Measurements from ENCODE around the gene PRKAG3. TPM values are rescaled to one million over a fixed set of nuclear protein-coding genes. Genes with fewer than 3 reads are reported as not detected.

The PRKAG3 gene
- polyA plus RNA-seq, 1 of the 3 experiments (the other 2 are of a cell fraction) = not detected

- Histone ChIP-seq H3K9ac (no peak overlapping the region), H3K36me3 (replicated peaks in 1 of 2; ENCODE audit: control insufficient read depth in 1 of 2, insufficient read depth in 2 of 2, low read length in 1 of 2) (no peaks in the 10 kb centered on the region), H3K79me2 (ENCODE audit: insufficient read depth) (no peaks in the 10 kb centered on the region), H3K9me2 (no peaks in the 10 kb centered on the region), H2AFZ (ENCODE audit: low read depth) (no peak overlapping the region), H3K4me3 (ENCODE audit: low read depth in 2 of 2, low read length in 1 of 2) (no peak overlapping the region), H3K27ac (ENCODE audit: low read depth in 2 of 2, low read length in 1 of 2) (no peak overlapping the region), H3K9me3 (no peaks in the 10 kb centered on the region), H3K4me2 (no peak overlapping the region), H3K27me3 (ENCODE audit: insufficient read depth) (no peaks in the 10 kb centered on the region; the same call in 1 of the 2 replicates), H4K20me1 (ENCODE audit: insufficient read depth) (no peaks in the 10 kb centered on the region), H3F3A (replicated peaks; ENCODE audit: insufficient read depth) (no peaks in the 10 kb centered on the region), H3K4me1 (ENCODE audit: control insufficient read depth in 1 of 2, insufficient read depth in 2 of 2, low read depth in 1 of 2, low read length in 1 of 2) (no peaks in the 10 kb centered on the region; a peak in 1 of 4 replicates)
- ChIA-PET CTCF (interaction anchor here (1.2 kb wide), 1 partner anchor 33 kb away, joined by 3 read pairs; no protein-coding TSS in a partner anchor), POLR2A (no interaction called here)
- no peak for TF ChIP-seq MAX (IDR thresholded peaks at IDR 0.05; ENCODE audit: low read depth)
- no peak for TF ChIP-seq USF1 (IDR thresholded peaks at IDR 0.05; ENCODE audit: borderline replicate concordance, low read depth)
- no peak for TF ChIP-seq CTCF (IDR thresholded peaks at IDR 0.05)
- no peak for TF ChIP-seq SMC3 (IDR thresholded peaks at IDR 0.05; ENCODE audit: low read depth, low read length)
- no peak for TF ChIP-seq ZBTB33 (IDR thresholded peaks at IDR 0.05; ENCODE audit: borderline replicate concordance, low read depth)
- no peak for TF ChIP-seq NFIC (IDR thresholded peaks at IDR 0.05; ENCODE audit: borderline replicate concordance)
- TF ChIP-seq CHD2 (IDR thresholded peaks at IDR 0.05; ENCODE audit: low read length, partially characterized antibody) = no peak
- no peak for TF ChIP-seq IRF3 (IDR thresholded peaks at IDR 0.05; ENCODE audit: low read depth, low read length)
- TF ChIP-seq ELF1 (IDR thresholded peaks at IDR 0.05) = no peak
- TF ChIP-seq RXRA (IDR thresholded peaks at IDR 0.05; ENCODE audit: borderline replicate concordance, low read depth) = no peak
- no peak for TF ChIP-seq RCOR1 (IDR thresholded peaks at IDR 0.05; ENCODE audit: low read length)
- no peak for TF ChIP-seq FOXM1 (IDR thresholded peaks at IDR 0.05; ENCODE audit: low read depth)
- TF ChIP-seq FOSL2 (IDR thresholded peaks at IDR 0.05; ENCODE audit: borderline replicate concordance, low read depth) = no peak
- TF ChIP-seq POLR2AphosphoS5 (IDR thresholded peaks at IDR 0.05; ENCODE audit: low read depth, low read length) = no peak
- TF ChIP-seq RFX5 (IDR thresholded peaks at IDR 0.05; ENCODE audit: low read length) = no peak
- 82% methylated on average over 8 of the region's 13 CpGs for WGBS (ENCODE audit: low lambda C conversion rate)
- DNase-seq = no peak
Measured at GRCh38 chr2:218814540-218815243, 16.9 kb downstream of the PRKAG3 start.

Data from SK-N-SH (cell line).